GM12891 (cell line): ENCODE results near the gene MRPL54.

Source experiments
- DNase-seq: peaks from one replicate; pipeline ENCODE4 v3.0.0; 2011; ENCODE audit warnings: low spot score; ENCODE audit not compliant: insufficient read length
- FAIRE-seq: peaks from 2 replicates; lab custom pipeline; 2011; peaks lifted over from hg19 to GRCh38; lab: Jason Lieb, UNC
- PAX5 ChIP-seq: IDR thresholded peaks from 2 replicates; pipeline ENCODE4 v1.6.1; 2011; ENCODE audit warnings: low read length, moderate library complexity, mild to moderate bottlenecking; ENCODE audit not compliant: insufficient read depth, severe bottlenecking
- POLR2A ChIP-seq: IDR thresholded peaks from 2 replicates; pipeline ENCODE4 v1.6.1; 2011; ENCODE audit warnings: low read depth, low read length, control low read depth
- POLR2AphosphoS5 ChIP-seq: IDR thresholded peaks from 2 replicates; pipeline ENCODE4 v1.6.1; 2011; ENCODE audit warnings: low read depth, low read length, control low read depth
- POU2F2 ChIP-seq: IDR thresholded peaks from 2 replicates; pipeline ENCODE4 v1.6.1; 2011; ENCODE audit warnings: low read depth, mild to moderate bottlenecking, control low read depth, low read length, moderate library complexity
- SPI1 ChIP-seq: IDR thresholded peaks from 2 replicates; pipeline ENCODE4 v1.6.1; 2011; ENCODE audit warnings: low read depth, low read length, control low read depth
- TAF1 ChIP-seq: IDR thresholded peaks from 2 replicates; pipeline ENCODE4 v1.6.1; 2011; ENCODE audit warnings: low read depth, low read length, control low read depth

The MRPL54 gene

GRCh38 chr19:3767050-3767449, 4.6 kb downstream of the MRPL54 start:
- TF ChIP-seq POLR2AphosphoS5 (no peak), PAX5 (no peak), POU2F2 (no peak), SPI1 (no peak), TAF1 (no peak), POLR2A (no peak)
- FAIRE-seq (no peak), DNase-seq (no peak)

- TF ChIP-seq POLR2A: no peak
- no peak for TF ChIP-seq PAX5
- TF ChIP-seq SPI1: no peak
- TF ChIP-seq POLR2AphosphoS5: no peak
- no peak for TF ChIP-seq TAF1
- no peak for TF ChIP-seq POU2F2
- DNase-seq: no peak
- no peak for FAIRE-seq
Measured at GRCh38 chr19:3768015-3768747, 5.7 kb downstream of the MRPL54 start.

GRCh38 chr19:3768748-3769099, 6.2 kb downstream of the MRPL54 start:
- DNase-seq (no peak), FAIRE-seq (no peak)
- TF ChIP-seq POLR2AphosphoS5: no peak
- TF ChIP-seq PAX5: no peak
- no peak for TF ChIP-seq POLR2A
- no peak for TF ChIP-seq POU2F2
- TF ChIP-seq SPI1: no peak
- TF ChIP-seq TAF1: no peak

- no peak for DNase-seq
- TF ChIP-seq PAX5 (no peak), TAF1 (no peak), SPI1 (no peak), POLR2AphosphoS5 (no peak), POLR2A (no peak), POU2F2 (no peak)
- no peak for FAIRE-seq
Measured at GRCh38 chr19:3769494-3769893, 7.0 kb downstream of the MRPL54 start.

GRCh38 chr19:3770136-3770999, 7.9 kb downstream of the MRPL54 start:
- no peak for TF ChIP-seq PAX5
- no peak for TF ChIP-seq SPI1
- no peak for TF ChIP-seq POU2F2
- TF ChIP-seq POLR2A: no peak
- no peak for TF ChIP-seq TAF1
- no peak for TF ChIP-seq POLR2AphosphoS5
- FAIRE-seq (no peak), DNase-seq (no peak)

GRCh38 chr19:3771000-3771905, 8.8 kb downstream of the MRPL54 start:
- FAIRE-seq (no peak), DNase-seq (no peak)
- no peak for TF ChIP-seq POLR2A
- no peak for TF ChIP-seq TAF1
- no peak for TF ChIP-seq PAX5
- TF ChIP-seq SPI1: no peak
- no peak for TF ChIP-seq POLR2AphosphoS5
- TF ChIP-seq POU2F2: no peak

GRCh38 chr19:3771906-3772455, 9.5 kb downstream of the MRPL54 start, which contains the start of gene RAX2:
Gene RAX2 (minus strand): TSS chr19:3772228. CDS start chr19:3771742, 486 bp downstream.
- TF ChIP-seq TAF1: no peak
- DNase-seq (no peak), FAIRE-seq (no peak)

GRCh38 chr19:3773814-3774515, 11.5 kb downstream of the MRPL54 start:
- TF ChIP-seq PAX5: no peak
- no peak for TF ChIP-seq POLR2AphosphoS5
- TF ChIP-seq SPI1: no peak
- TF ChIP-seq POLR2A: no peak
- no peak for TF ChIP-seq TAF1
- TF ChIP-seq POU2F2: no peak
- no peak for FAIRE-seq
- no peak for DNase-seq
